Gastrocnemius medialis (tissue), 4 donors: ENCODE results near the gene AGAP1. TPM values are rescaled to one million over a fixed set of nuclear protein-coding genes. Genes with fewer than 3 reads are reported as not detected.

ENCODE experiments used
- ATAC-seq, 2 donors: fragments of 150-250 bp; one replicate each; pipeline ENCODE4 v1.9.1; 2016
- DNase-seq, 2 donors: peaks; one replicate each; pipeline ENCODE4 v3.0.0-alpha.2; 2019
- H3K27ac ChIP-seq, 4 donors: fragments of 200-600 bp; sonication (generic); 1 replicate in 1 of 4; 2 replicates in 3 of 4; pipeline ENCODE4 v1.5.1; 2016 to 2018; ENCODE audit warnings: mild to moderate bottlenecking in 2 of 4, moderate library complexity in 1 of 4
- H3K27me3 ChIP-seq, 3 donors: fragments of 200-600 bp; sonication (generic) in 2 of 3; 1 replicate in 1 of 3; 2 replicates in 2 of 3; pipeline versions ENCODE4 v1.5.1 to v1.6.0; 2016 to 2019; ENCODE audit warnings: mild to moderate bottlenecking in 1 of 3, moderate library complexity in 1 of 3
- H3K36me3 ChIP-seq, 2 donors: fragments of 200-600 bp; sonication (generic) in 1 of 2; one replicate each; pipeline ENCODE4 v1.5.1; 2017 to 2018
- H3K4me1 ChIP-seq, 2 donors: fragments of 200-600 bp; sonication (generic) in 1 of 2; one replicate each; pipeline ENCODE4 v1.5.1; 2016 to 2017; ENCODE audit warnings: mild to moderate bottlenecking in 2 of 2
- H3K4me3 ChIP-seq, 4 donors: fragments of 200-600 bp; sonication (generic) in 3 of 4; 1 replicate in 1 of 4; 2 replicates in 3 of 4; pipeline ENCODE4 v1.5.1; 2016 to 2019; ENCODE audit warnings: mild to moderate bottlenecking in 2 of 4
- H3K9me3 ChIP-seq, 3 donors: fragments of 200-600 bp; sonication (generic) in 2 of 3; 1 replicate in 1 of 3; 2 replicates in 2 of 3; pipeline ENCODE4 v1.5.1; 2016 to 2019
- POLR2A ChIP-seq, 2 donors: fragments of 450-650 bp; IDR thresholded peaks; one replicate each; pipeline ENCODE4 v1.6.1; 2017; ENCODE audit warnings: antibody characterized with exemption in 2 of 2, mild to moderate bottlenecking in 2 of 2, moderate library complexity in 2 of 2
- in situ Hi-C, 4 donors: fragments of 200-750 bp; cut with MboI; loops; one replicate each; pipeline versions ENCODE4 v1.15.0 to v1.8.0; 2017; ENCODE audit warnings: low sequenced_read_pairs in 4 of 4
- intact Hi-C: fragments of 100-400 bp; cut with DNase I; formaldehyde crosslinking; loops from one replicate; pipeline ENCODE4 v1.15.1; 2023; ENCODE audit warnings: low total_unique reads
- total RNA-seq, 4 donors: library from RNA; depleted of rRNA; stranded (reverse); fragments of >200 nt; gene quantifications; one replicate each; pipeline versions ENCODE4 v1.1.0 to v1.2.3, GENCODE V29; 2016
- TF ChIP-seq, protein P1 (sequence below), 5 experiments: fragments of 450-650 bp in 3 of 5; fragments of 200-600 bp in 2 of 5; sonication (generic) in 2 of 5; IDR thresholded peaks in 4 of 5; conservative IDR thresholded peaks in 1 of 5; 1 replicate in 4 of 5; 2 replicates in 1 of 5; pipeline ENCODE4 v1.5.1; 2016 to 2019; ENCODE audit warnings: antibody characterized with exemption in 5 of 5, mild to moderate bottlenecking in 3 of 5, moderate library complexity in 3 of 5

Gene AGAP1
- total RNA-seq, 4 donors from 2014 or later = 8.5 to 26.8 (median 14.4) TPM

DNA sequence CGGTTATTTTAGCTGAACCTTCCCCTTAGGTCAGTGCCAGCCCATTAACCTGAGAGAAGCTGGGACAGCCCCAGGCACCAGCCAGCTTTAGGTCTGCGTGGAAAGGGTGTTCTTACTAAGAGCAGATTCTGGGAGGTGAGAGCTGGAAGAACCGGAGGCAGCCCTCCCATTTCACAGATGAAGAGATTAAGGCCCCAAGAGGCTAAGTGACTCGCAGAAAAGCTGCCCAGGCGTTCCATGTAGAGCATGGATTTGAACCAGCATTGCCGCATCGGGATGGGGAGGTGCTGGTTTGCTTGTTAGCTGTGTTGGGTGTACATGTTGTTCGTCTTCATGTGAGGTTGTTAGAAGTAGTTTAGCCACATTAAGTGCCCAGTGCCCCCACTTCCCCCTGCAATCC, 203.2 kb downstream of the AGAP1 start:
- ATAC-seq (no peak), DNase-seq (no peak)
- no peak overlapping the region for H3K27ac ChIP-seq
- H3K4me1 ChIP-seq = peaks cover 22 to 27% of the 10 kb centered on the region in 2 donors
- H3K4me3 ChIP-seq = no peak overlapping the region
- in situ Hi-C loops = no loop called here
- H3K36me3 ChIP-seq = no peaks in the 10 kb centered on the region
- TF ChIP-seq POLR2A (IDR thresholded peaks at IDR 0.05) = no peak
- TF ChIP-seq, protein P1, sequence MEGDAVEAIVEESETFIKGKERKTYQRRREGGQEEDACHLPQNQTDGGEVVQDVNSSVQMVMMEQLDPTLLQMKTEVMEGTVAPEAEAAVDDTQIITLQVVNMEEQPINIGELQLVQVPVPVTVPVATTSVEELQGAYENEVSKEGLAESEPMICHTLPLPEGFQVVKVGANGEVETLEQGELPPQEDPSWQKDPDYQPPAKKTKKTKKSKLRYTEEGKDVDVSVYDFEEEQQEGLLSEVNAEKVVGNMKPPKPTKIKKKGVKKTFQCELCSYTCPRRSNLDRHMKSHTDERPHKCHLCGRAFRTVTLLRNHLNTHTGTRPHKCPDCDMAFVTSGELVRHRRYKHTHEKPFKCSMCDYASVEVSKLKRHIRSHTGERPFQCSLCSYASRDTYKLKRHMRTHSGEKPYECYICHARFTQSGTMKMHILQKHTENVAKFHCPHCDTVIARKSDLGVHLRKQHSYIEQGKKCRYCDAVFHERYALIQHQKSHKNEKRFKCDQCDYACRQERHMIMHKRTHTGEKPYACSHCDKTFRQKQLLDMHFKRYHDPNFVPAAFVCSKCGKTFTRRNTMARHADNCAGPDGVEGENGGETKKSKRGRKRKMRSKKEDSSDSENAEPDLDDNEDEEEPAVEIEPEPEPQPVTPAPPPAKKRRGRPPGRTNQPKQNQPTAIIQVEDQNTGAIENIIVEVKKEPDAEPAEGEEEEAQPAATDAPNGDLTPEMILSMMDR (IDR thresholded peaks at IDR 0.05 in 4 of 5, conservative IDR thresholded peaks at IDR 0.05 in 1 of 5) = no peak
- intact Hi-C loops = no loop called here
- H3K9me3 ChIP-seq = no peaks in the 10 kb centered on the region
- no peaks in the 10 kb centered on the region for H3K27me3 ChIP-seq

DNA sequence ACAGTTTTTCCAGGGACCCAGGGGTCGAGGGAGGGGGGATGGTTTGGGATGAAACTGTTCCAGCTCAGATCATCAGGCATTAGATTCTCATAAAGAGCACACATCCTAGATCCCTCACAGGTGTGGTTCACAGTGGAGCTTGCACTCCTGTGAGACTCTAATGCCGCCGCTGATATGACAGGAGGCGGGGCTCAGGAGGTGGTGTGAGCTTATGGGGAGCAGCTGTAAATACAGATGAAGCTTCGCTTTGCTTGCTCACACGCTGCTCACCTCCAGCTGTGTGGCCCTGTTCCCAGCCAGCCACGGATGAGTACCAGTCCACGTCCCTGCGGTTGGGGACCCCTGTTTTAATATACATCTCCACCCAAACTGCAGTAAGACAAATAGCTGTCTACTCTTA, 204.2 kb downstream of the AGAP1 start:
- Histone ChIP-seq H3K27me3 (no peaks in the 10 kb centered on the region), H3K4me3 (no peak overlapping the region), H3K9me3 (no peaks in the 10 kb centered on the region), H3K27ac (no peak overlapping the region), H3K4me1 (peaks cover 17 to 24% of the 10 kb centered on the region in 2 donors), H3K36me3 (no peaks in the 10 kb centered on the region)
- DNase-seq = no peak
- in situ Hi-C loops = no loop called here
- intact Hi-C loops = no loop called here
- TF ChIP-seq, protein P1 (IDR thresholded peaks at IDR 0.05 in 4 of 5, conservative IDR thresholded peaks at IDR 0.05 in 1 of 5) = no peak
- TF ChIP-seq POLR2A (IDR thresholded peaks at IDR 0.05) = no peak
- ATAC-seq = no peak

DNA sequence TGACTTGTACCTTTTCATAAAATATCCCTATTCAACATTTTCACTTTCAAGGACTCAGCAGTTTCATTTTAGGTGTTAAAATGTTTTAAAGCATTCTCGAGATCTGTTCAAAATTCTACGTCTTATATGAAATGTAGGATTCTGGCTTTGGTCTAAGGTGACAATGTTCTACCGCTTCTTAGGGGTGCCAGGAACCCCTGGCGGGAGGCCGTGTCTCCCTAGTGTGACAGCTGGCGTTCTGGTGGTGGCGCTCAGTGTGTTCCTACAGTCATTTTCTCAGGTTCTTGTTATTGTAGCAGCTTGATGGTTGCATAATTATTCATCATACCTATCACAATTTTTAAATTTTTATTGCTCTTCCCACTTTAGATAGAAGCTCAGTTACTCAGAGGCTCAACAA, 204.6 kb downstream of the AGAP1 start:
- Histone ChIP-seq H3K27me3 (no peaks in the 10 kb centered on the region), H3K9me3 (no peaks in the 10 kb centered on the region), H3K4me1 (peaks cover 20 to 24% of the 10 kb centered on the region in 2 donors), H3K4me3 (no peak overlapping the region), H3K36me3 (no peaks in the 10 kb centered on the region), H3K27ac (no peak overlapping the region)
- ATAC-seq = no peak
- TF ChIP-seq, protein P1 (IDR thresholded peaks at IDR 0.05 in 4 of 5, conservative IDR thresholded peaks at IDR 0.05 in 1 of 5) = no peak
- TF ChIP-seq POLR2A (IDR thresholded peaks at IDR 0.05) = no peak
- intact Hi-C loops = no loop called here
- DNase-seq = no peak
- in situ Hi-C loops = no loop called here

DNA sequence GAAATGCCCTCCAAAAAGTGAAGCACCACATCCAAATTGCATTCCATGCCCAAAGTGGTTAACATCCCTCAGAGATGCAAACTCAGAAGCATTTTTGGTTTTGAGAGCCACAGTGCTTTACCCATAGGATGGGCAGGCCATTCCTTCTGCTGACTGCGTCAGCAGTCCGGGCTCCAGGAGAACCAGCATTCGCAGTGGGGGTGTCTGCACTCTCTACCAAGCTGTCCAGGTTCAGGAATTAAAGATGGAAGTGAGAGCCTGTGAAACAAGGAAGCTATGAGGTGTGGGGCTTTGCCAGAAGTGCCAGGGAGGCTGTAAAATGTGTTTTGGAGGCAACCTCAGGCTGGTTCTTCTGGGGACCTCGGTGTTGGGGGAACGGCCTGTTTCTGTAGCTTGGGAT, 205.7 kb downstream of the AGAP1 start:
- no peak for ATAC-seq
- Histone ChIP-seq H3K9me3 (no peaks in the 10 kb centered on the region), H3K36me3 (no peaks in the 10 kb centered on the region), H3K4me1 (peaks cover 21 to 22% of the 10 kb centered on the region in 2 donors), H3K27me3 (no peaks in the 10 kb centered on the region), H3K27ac (no peak overlapping the region), H3K4me3 (no peak overlapping the region)
- no peak for DNase-seq
- TF ChIP-seq, protein P1 (IDR thresholded peaks at IDR 0.05 in 4 of 5, conservative IDR thresholded peaks at IDR 0.05 in 1 of 5) = no peak
- no peak for TF ChIP-seq POLR2A (IDR thresholded peaks at IDR 0.05)
- intact Hi-C loops = no loop called here
- in situ Hi-C loops = no loop called here
